Measurements from ENCODE around the gene GPRIN1.
A peak's percentile ranks its signal among the peaks of the same experiment; 100 is the strongest.

Gene GPRIN1

GRCh38 chr5:176609724-176610434 is at the start of gene GPRIN1:
Gene GPRIN1 (minus strand): TSS chr5:176610156. CDS start chr5:176599834, 10,322 bp downstream.
- peak; percentile 72 for DNase-seq

DNA sequence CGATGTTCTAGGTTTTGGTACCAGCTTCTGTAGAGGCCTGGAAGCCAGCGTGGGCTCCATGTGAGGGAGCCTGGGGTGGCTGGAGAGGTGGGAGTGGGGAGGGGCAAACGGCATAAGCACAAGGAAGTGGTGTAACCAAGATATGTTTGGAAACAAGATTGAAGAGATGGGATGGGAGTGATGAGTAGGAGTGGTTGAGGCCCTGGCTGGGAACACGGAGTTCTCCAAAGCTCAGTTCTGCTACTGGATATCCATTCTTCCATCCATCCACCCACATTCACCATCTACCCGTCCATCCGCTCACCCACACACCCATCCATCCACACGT is 49.5 kb upstream of the GPRIN1 start:
- DNase-seq, result no peak

DNA sequence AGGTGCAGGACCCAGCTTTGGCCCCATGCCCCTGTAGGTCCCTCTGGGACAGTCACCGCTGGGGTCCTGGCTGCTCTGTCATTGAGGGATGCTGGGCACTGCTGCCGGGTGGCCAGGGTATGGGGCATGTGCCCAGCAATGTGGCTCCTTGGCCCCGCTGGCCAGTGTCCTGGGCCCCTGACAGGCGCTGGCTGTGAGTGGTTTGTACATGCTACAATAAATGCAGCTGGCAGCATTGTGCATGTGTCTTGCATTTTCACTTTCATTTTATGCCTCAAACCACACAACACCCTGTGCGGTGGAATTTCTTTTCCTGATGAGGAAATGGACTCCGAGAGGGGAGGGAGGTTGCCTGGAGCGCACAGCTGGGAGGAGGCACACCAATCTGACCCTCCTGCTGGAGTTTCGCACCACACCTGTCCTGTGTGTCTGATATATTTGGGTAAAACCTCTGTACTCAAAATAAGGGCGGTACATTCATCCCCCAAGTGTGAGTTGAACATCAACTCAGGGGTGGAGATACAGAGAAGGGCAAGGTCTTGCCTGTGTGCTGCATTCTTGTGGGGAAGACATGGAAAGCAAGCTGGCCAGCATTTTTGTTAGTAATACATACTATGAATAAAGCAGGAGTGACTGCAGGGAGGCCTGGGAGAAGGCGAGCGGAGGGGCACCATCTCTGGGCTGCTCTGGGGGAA is 49.0 kb upstream of the GPRIN1 start:
- DNase-seq, result peak; percentile 49

- peak; percentile 84 for DNase-seq
These were observed 48.1 kb upstream of the GPRIN1 start for GRCh38 chr5:176658007-176658599.

DNA sequence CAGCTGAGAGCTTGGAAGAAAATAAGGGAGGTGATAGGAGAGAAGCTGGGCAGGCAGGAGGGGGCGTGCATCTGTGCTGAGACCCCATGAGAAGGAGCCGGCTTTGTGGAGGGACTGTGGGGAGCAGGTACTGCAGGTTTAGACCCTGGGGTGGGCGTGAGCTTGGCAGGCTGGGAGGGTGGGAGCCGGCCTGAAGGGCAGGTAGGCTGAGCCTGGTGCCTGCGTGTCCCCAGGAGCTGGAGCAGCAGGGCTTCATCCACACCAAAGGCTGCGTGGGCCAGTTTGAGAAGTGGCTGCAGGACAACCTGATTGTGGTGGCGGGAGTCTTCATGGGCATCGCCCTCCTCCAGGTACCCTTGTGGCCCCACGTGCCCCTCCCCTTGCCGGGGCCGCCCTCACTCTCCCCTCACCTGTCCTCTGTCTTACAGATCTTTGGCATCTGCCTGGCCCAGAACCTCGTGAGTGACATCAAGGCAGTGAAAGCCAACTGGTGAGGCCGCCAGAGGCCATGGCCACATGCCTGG is 46.6 kb upstream of the GPRIN1 start:
- DNase-seq, result no peak

GRCh38 chr5:176654856-176655255 is 44.9 kb upstream of the GPRIN1 start:
- no peak for DNase-seq

GRCh38 chr5:176653401-176654385 is 43.7 kb upstream of the GPRIN1 start:
- peak; percentile 20 for DNase-seq

DNA sequence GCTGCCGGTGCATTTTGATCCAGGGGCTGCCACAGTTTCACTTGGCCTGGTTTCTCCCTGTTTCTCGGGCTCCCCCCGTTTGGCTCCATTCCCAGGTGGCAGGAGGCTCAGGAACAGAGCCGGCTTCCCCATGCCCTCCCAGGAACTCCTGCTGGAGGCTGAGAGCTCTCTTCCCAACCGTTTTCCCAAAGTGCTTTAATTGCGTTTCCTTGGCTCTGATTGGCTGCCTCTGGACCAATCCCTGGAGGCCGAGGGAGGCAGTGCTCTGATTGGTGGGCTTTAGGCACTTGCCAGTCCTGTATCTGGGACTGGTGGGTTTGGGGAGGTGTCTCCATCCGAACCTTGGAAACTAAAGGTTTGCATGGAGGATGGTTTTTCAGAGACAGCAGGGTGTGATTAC is 42.2 kb upstream of the GPRIN1 start:
- DNase-seq, result no peak

- DNase-seq, result no peak
These were observed 41.6 kb upstream of the GPRIN1 start for GRCh38 chr5:176651472-176651980.

GRCh38 chr5:176650354-176650884 is 40.5 kb upstream of the GPRIN1 start:
- peak; percentile 28 for DNase-seq

- peak; percentile 86 for DNase-seq
These were observed 38.7 kb upstream of the GPRIN1 start for GRCh38 chr5:176648474-176649194.

GRCh38 chr5:176647843-176648473 is 38.0 kb upstream of the GPRIN1 start:
- DNase-seq, result peak; percentile 55

GRCh38 chr5:176647030-176647842 is 37.3 kb upstream of the GPRIN1 start, which contains the start of gene TSPAN17:
Gene TSPAN17 (plus strand): TSS chr5:176647484. CDS start chr5:176647616, 132 bp downstream.
- DNase-seq, result peak; percentile 100

- no peak for DNase-seq
These were observed 36.7 kb upstream of the GPRIN1 start for GRCh38 chr5:176646707-176647029.

DNA sequence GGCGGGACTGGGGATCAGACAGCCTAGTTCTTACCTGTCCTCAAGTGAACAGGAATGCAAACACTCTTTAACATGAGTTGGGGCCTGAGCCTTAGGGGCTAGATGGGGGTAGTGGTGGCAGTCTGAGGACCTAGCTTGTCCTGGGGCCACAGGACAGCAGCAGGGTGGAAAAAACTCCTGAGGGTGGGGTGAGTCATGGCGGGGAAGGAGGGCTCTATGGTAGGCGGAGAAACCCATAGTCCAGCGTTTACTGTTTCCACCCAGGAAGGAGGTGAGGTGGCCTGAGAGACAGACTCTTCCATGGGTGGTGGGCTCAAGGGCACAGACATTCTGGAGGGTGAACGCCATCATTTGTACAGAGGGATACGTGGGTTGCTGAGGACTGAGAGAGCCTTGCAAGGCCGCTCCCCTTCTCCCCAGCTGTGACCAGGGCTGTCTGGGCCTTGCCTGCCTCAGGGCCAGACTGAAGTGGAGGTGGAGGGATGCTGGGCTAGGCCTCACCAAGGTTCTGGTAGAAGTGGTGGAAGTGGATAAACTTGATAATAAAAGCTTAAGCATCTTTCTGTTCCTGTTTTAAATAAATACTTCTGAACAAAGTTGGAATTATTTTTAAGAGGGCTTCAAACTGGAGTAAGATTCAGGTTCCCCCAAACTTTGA is 36.2 kb upstream of the GPRIN1 start:
- no peak for DNase-seq

DNA sequence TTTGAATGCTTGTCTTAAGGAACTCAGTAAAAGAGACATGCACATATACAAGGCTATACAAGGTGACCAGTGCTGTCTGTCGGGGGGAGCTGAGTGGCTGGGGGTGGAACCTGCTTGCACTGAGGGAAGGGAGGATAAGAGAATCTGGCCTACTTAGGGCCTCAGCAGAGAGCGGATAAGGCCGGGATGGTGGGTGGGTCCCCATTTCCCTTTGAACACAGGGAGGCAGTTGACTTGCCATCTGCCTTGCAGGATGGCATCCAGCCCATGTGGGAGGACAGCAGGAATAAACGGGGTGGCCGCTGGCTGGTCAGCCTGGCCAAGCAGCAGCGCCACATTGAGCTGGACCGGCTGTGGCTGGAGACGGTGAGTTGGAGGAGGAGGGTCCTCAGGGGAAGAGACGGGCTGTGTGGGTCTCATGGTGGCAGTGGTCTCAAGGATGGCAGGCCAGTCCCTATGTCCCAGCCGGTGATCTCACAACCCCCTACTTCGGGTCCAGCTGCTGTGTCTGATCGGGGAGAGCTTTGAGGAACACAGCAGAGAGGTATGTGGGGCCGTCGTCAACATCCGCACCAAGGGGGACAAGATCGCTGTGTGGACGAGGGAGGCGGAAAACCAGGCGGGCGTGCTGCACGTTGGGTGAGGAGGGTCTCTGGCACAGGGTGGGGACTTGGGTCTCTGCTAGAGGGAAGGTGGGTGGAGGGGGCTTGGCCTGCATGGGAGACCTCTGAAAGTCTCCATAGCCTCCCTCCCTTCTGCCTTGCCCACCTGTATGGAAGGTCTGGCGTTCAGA is 35.1 kb upstream of the GPRIN1 start:
- no peak for DNase-seq

- DNase-seq, result no peak
These were observed 34.3 kb upstream of the GPRIN1 start for GRCh38 chr5:176644294-176644693.

- no peak for DNase-seq
These were observed 33.7 kb upstream of the GPRIN1 start for GRCh38 chr5:176643491-176644219.
